Measurements from ENCODE around the gene NCOA7.

DNA sequence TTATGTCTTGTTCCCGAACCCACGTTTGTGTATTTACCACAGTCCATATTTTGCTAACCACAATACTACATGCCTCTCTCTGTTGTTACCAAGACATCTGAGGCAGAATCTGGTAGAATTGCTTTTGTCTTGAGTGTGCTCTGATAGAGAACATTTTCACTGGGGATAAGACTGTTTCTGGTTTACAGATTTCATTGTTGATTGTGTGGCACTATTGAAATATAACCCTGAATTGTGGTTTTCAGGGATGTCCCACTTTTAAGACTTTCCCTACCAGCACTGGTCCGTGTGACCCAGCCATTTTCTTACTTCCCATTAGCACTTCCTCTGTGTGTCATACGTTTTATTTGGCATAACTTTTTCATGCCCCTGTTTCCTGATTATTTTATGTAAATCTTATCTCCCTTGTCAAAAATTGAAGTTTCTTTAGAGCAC lies 12.2 kb downstream of the NCOA7 start:
- TF ChIP-seq, protein P1, sequence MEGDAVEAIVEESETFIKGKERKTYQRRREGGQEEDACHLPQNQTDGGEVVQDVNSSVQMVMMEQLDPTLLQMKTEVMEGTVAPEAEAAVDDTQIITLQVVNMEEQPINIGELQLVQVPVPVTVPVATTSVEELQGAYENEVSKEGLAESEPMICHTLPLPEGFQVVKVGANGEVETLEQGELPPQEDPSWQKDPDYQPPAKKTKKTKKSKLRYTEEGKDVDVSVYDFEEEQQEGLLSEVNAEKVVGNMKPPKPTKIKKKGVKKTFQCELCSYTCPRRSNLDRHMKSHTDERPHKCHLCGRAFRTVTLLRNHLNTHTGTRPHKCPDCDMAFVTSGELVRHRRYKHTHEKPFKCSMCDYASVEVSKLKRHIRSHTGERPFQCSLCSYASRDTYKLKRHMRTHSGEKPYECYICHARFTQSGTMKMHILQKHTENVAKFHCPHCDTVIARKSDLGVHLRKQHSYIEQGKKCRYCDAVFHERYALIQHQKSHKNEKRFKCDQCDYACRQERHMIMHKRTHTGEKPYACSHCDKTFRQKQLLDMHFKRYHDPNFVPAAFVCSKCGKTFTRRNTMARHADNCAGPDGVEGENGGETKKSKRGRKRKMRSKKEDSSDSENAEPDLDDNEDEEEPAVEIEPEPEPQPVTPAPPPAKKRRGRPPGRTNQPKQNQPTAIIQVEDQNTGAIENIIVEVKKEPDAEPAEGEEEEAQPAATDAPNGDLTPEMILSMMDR (IDR thresholded peaks at IDR 0.05) = no peak
- TF ChIP-seq POLR2AphosphoS5 (IDR thresholded peaks at IDR 0.05) = no peak
- TF ChIP-seq POLR2A (IDR thresholded peaks at IDR 0.05) = no peak
- TF ChIP-seq EP300 (IDR thresholded peaks at IDR 0.05) = no peak

Measured in stomach (tissue), 4 donors.